GM23248 (cell line): Measurements from ENCODE around the gene ICE2. TPM values are rescaled to one million over a fixed set of nuclear protein-coding genes. Genes with fewer than 3 reads are reported as not detected.

Experiments
- DNase-seq: peaks from one replicate; pipeline ENCODE4 v3.0.0-alpha.2; 2015
- H2AFZ ChIP-seq: fragments of 200-600 bp; sonication (generic); 2 replicates; pipeline ENCODE4 v1.6.1; 2016; ENCODE audit warnings: antibody characterized with exemption
- H3F3A ChIP-seq: fragments of 200-600 bp; sonication (generic); 2 replicates; pipeline ENCODE4 v1.6.1; 2016; ENCODE audit warnings: mild to moderate bottlenecking, antibody characterized with exemption, mixed run types; ENCODE audit not compliant: insufficient read depth
- H3K27ac ChIP-seq: fragments of 200-600 bp; sonication (generic); 2 replicates; pipeline ENCODE4 v1.5.1; 2016; ENCODE audit warnings: mild to moderate bottlenecking
- H3K27me3 ChIP-seq: fragments of 200-600 bp; sonication (generic); replicated peaks from 2 replicates; pipeline ENCODE4 v1.6.1; 2016; ENCODE audit warnings: mild to moderate bottlenecking; ENCODE audit not compliant: insufficient read depth
- H3K36me3 ChIP-seq: fragments of 200-600 bp; sonication (generic); 2 replicates; pipeline ENCODE4 v1.6.1; 2016; ENCODE audit warnings: low read depth, mild to moderate bottlenecking
- H3K4me1 ChIP-seq: fragments of 200-600 bp; sonication (generic); 2 replicates; pipeline ENCODE4 v1.6.1; 2016; ENCODE audit warnings: mild to moderate bottlenecking; ENCODE audit not compliant: insufficient read depth
- H3K4me2 ChIP-seq: fragments of 200-600 bp; sonication (generic); one replicate; pipeline ENCODE4 v1.6.1; 2016; ENCODE audit warnings: mild to moderate bottlenecking; ENCODE audit not compliant: unreplicated experiment
- H3K4me3 ChIP-seq: fragments of 200-600 bp; sonication (generic); 2 replicates; pipeline ENCODE4 v1.5.1; 2016; ENCODE audit warnings: mild to moderate bottlenecking
- H3K79me2 ChIP-seq: fragments of 200-600 bp; sonication (generic); 2 replicates; pipeline ENCODE4 v1.6.1; 2016; ENCODE audit warnings: mild to moderate bottlenecking; ENCODE audit not compliant: insufficient read depth
- H3K9ac ChIP-seq: fragments of 200-600 bp; sonication (generic); 2 replicates; pipeline ENCODE4 v1.6.1; 2016; ENCODE audit warnings: mild to moderate bottlenecking
- H3K9me2 ChIP-seq: fragments of 200-600 bp; sonication (generic); 2 replicates; pipeline ENCODE4 v1.6.1; 2016; ENCODE audit warnings: mixed run types, mild to moderate bottlenecking, moderate library complexity; ENCODE audit not compliant: insufficient read depth
- H3K9me3 ChIP-seq: fragments of 200-600 bp; sonication (generic); one replicate; pipeline ENCODE4 v1.6.1; 2017; ENCODE audit warnings: low read depth
- H4K20me1 ChIP-seq: fragments of 200-600 bp; sonication (generic); 2 replicates; pipeline ENCODE4 v1.6.0; 2016; ENCODE audit not compliant: insufficient read depth
- EZH2 ChIP-seq: fragments of 200-600 bp; sonication (generic); IDR thresholded peaks from 2 replicates; pipeline ENCODE4 v1.6.1; 2018; ENCODE audit warnings: antibody characterized with exemption, mild to moderate bottlenecking; ENCODE audit not compliant: insufficient read depth, poor library complexity, severe bottlenecking
- EZH2phosphoT487 ChIP-seq: fragments of 200-600 bp; sonication (generic); IDR thresholded peaks from 2 replicates; pipeline ENCODE4 v1.6.1; 2018; ENCODE audit warnings: antibody characterized with exemption, moderate library complexity, mild to moderate bottlenecking, low read depth; ENCODE audit not compliant: insufficient read depth
- WGBS, 2 experiments: methylation state at CpG; one replicate each; pipeline ENCODE4 v1.1.6; 2015 to 2017; ENCODE audit warnings: low lambda C conversion rate in 2 of 2, low coverage in 1 of 2; ENCODE audit errors: missing lambda C conversion rate in 2 of 2; 5-methylcytosine and 5-hydroxymethylcytosine counted together
- in situ Hi-C: fragments of 300-500 bp; cut with MboI; formaldehyde crosslinking; loops from 2 replicates; pipeline ENCODE4 v1.15.0; 2020
- polyA plus RNA-seq: library from polyadenylated mRNA; unstranded; fragments of >200 nt; fragmentation: Nextera tagmentation; extraction: Ambion mirVana; gene quantifications from 2 replicates; pipeline ENCODE4 v1.2.1, GENCODE V29; 2016
- total RNA-seq: library from RNA; depleted of rRNA; stranded (reverse); fragments of >200 nt; shearing (Covaris generic); gene quantifications from 2 replicates; pipeline ENCODE4 v1.2.3, GENCODE V29; 2014

The ICE2 gene
- total and polyA plus RNA-seq, 2 experiments from 2014 or later, result 21.6 to 25.5 TPM

GRCh38 chr15:60396958-60397771 is 81.8 kb downstream of the ICE2 start:
- peak; percentile 95 for DNase-seq
- H3F3A ChIP-seq, result peaks cover 76% of the 10 kb centered on the region
- TF ChIP-seq EZH2 (no peak), EZH2phosphoT487 (no peak)
- H3K36me3 ChIP-seq, result peaks cover 36% of the 10 kb centered on the region
- H3K4me2 ChIP-seq, result peak overlapping the region; percentile 100
- WGBS, 2 experiments, result 0 to 1% methylated on average over 16 to 37 of the region's 37 CpGs
- H3K79me2 ChIP-seq, result peaks cover 68% of the 10 kb centered on the region
- peak overlapping the region; percentile 99 for H3K9ac ChIP-seq
- peak overlapping the region; percentile 100 for H3K27ac ChIP-seq
- no peaks in the 10 kb centered on the region for H3K27me3 ChIP-seq
- no peaks in the 10 kb centered on the region for H4K20me1 ChIP-seq
- H3K9me3 ChIP-seq, result no peaks in the 10 kb centered on the region
- H3K4me1 ChIP-seq, result peaks cover 44% of the 10 kb centered on the region
- H3K9me2 ChIP-seq, result no peaks in the 10 kb centered on the region
- H3K4me3 ChIP-seq, result peak overlapping the region; percentile 95
- H2AFZ ChIP-seq, result no peak overlapping the region
- in situ Hi-C loops, result no loop called here

DNA sequence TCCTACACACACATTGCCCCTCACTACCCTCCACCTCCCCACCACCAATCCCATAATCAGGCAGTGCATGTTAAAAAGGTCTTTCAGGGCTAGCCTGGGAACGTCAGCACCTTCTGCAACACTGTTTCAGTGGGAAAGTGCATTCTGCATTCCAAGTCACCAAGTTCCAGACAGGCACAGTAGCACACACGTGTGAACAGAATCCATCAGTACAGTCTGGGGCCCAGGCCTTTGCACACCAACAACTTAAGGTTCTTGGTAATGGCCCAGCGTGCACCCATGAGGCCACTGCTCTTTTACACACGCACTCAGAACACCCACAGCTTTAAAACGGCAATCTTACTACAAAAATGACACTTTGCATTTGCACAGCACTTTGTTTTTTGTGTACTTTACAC is 82.4 kb downstream of the ICE2 start:
- WGBS, 2 experiments, result 1 to 2% methylated on average over 5 of the region's 5 CpGs
- TF ChIP-seq EZH2, result no peak
- TF ChIP-seq EZH2phosphoT487, result no peak
- H3K79me2 ChIP-seq, result peaks cover 72% of the 10 kb centered on the region
- peaks cover 76% of the 10 kb centered on the region for H3F3A ChIP-seq
- no peaks in the 10 kb centered on the region for H3K27me3 ChIP-seq
- in situ Hi-C loops, result no loop called here
- H2AFZ ChIP-seq, result no peak overlapping the region
- H3K27ac ChIP-seq, result peak overlapping the region; percentile 100
- peaks cover 44% of the 10 kb centered on the region for H3K4me1 ChIP-seq
- H3K36me3 ChIP-seq, result peaks cover 42% of the 10 kb centered on the region
- DNase-seq, result peak; percentile 60
- H3K4me2 ChIP-seq, result peak overlapping the region; percentile 100
- H3K9me2 ChIP-seq, result no peaks in the 10 kb centered on the region
- no peaks in the 10 kb centered on the region for H4K20me1 ChIP-seq
- H3K9ac ChIP-seq, result peak overlapping the region; percentile 99
- no peaks in the 10 kb centered on the region for H3K9me3 ChIP-seq
- H3K4me3 ChIP-seq, result peak overlapping the region; percentile 95

GRCh38 chr15:60396100-60396499 is 82.8 kb downstream of the ICE2 start:
- H2AFZ ChIP-seq, result no peak overlapping the region
- TF ChIP-seq EZH2phosphoT487 (no peak), EZH2 (no peak)
- peaks cover 72% of the 10 kb centered on the region for H3K79me2 ChIP-seq
- DNase-seq, result peak; percentile 75
- peak overlapping the region; percentile 95 for H3K4me3 ChIP-seq
- H3K27me3 ChIP-seq, result no peaks in the 10 kb centered on the region
- peaks cover 44% of the 10 kb centered on the region for H3K4me1 ChIP-seq
- 0 to 1% methylated on average over 12 of the region's 12 CpGs for WGBS, 2 experiments
- peak overlapping the region; percentile 99 for H3K9ac ChIP-seq
- in situ Hi-C loops, result no loop called here
- H3K36me3 ChIP-seq, result peaks cover 42% of the 10 kb centered on the region
- peak overlapping the region; percentile 100 for H3K27ac ChIP-seq
- H4K20me1 ChIP-seq, result no peaks in the 10 kb centered on the region
- peaks cover 77% of the 10 kb centered on the region for H3F3A ChIP-seq
- H3K9me3 ChIP-seq, result no peaks in the 10 kb centered on the region
- no peaks in the 10 kb centered on the region for H3K9me2 ChIP-seq
- peak overlapping the region; percentile 100 for H3K4me2 ChIP-seq

DNA sequence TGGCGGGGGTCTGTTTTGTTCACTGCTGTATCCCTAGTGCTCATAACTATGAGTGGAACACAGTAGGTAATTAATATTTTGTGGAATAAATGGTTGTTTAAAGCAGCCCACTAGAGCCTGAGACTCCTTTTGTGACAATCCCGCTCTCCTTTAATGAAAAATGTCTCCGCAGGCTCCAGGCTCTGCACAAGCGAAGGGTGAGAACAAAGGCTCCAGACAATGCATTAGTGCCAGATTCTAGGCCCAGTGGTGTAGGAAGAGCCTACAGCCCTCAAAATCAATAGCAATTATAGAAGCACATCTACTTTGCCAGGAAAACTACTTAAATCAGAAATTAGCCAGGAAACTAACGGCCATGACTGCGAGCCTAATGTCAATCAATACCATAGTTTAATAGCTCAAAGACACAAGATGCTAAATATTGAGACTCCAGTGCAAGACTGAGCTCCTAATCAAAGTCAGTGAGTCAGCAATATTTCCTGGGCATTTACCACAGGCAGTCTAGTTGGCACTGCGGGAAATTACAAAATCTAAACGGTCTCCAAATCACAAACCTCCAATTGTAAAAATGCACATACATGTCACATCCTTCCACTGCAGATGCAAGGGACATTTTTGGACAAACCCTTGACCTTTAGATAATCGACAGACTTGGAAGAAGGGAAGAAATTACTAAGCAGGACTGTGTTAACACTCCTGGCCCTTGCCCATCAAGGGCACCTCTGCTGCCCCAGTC is 83.5 kb downstream of the ICE2 start:
- peaks cover 44% of the 10 kb centered on the region for H3K36me3 ChIP-seq
- peak overlapping the region; percentile 100 for H3K27ac ChIP-seq
- peaks cover under 1% of the 10 kb centered on the region; the same call in 1 of the 2 replicates for H4K20me1 ChIP-seq
- H3K79me2 ChIP-seq, result peaks cover 77% of the 10 kb centered on the region
- H3K27me3 ChIP-seq, result no peaks in the 10 kb centered on the region
- peak overlapping the region; percentile 99 for H3K9ac ChIP-seq
- no peaks in the 10 kb centered on the region for H3K9me2 ChIP-seq
- H3F3A ChIP-seq, result peaks cover 77% of the 10 kb centered on the region
- H2AFZ ChIP-seq, result no peak overlapping the region
- peak overlapping the region; percentile 100 for H3K4me2 ChIP-seq
- H3K9me3 ChIP-seq, result no peaks in the 10 kb centered on the region
- H3K4me3 ChIP-seq, result peak overlapping the region; percentile 95
- in situ Hi-C loops, result no loop called here
- peak; percentile 69 for DNase-seq
- peaks cover 44% of the 10 kb centered on the region for H3K4me1 ChIP-seq
- no peak for TF ChIP-seq EZH2
- no peak for TF ChIP-seq EZH2phosphoT487
- WGBS, 2 experiments, result 1% methylated on average over 9 of the region's 9 CpGs
